ENCODE data around the gene MGAT1.

The MGAT1 gene

GRCh38 chr5:180832638-180833068 lies 30.0 kb upstream of the MGAT1 start:
- Histone ChIP-seq H3K27me3 (ENCODE audit: insufficient read depth, low read length, poor library complexity) (no peaks in the 10 kb centered on the region), H3K9me3 (ENCODE audit: insufficient read depth, low read length, severe bottlenecking) (peaks cover 11% of the 10 kb centered on the region), H4K20me1 (ENCODE audit: insufficient read depth, low read length) (no peaks in the 10 kb centered on the region), H3K4me2 (ENCODE audit: insufficient read depth, low read length) (peak overlapping the region; percentile 70), H3K4me3 (ENCODE audit: low read depth in 1 of 2, low read length in 2 of 2) (peak overlapping the region; percentile 54 to 89; a peak in 3 of 4 replicates), H3K36me3 (ENCODE audit: insufficient read depth, low read length) (peaks cover 30% of the 10 kb centered on the region), H3K27ac (ENCODE audit: low read length) (peak overlapping the region; percentile 91), H3K4me1 (ENCODE audit: insufficient read depth, low read length) (peaks cover 34% of the 10 kb centered on the region), H2AFZ (ENCODE audit: low read depth, low read length) (peak overlapping the region; percentile 90), H3K79me2 (ENCODE audit: insufficient read depth, low read length) (peaks cover 36% of the 10 kb centered on the region), H3K9ac (ENCODE audit: low read depth, low read length) (peak overlapping the region; percentile 92)
- DNase-seq (peak; percentile 29), ATAC-seq (ENCODE audit: insufficient read depth, low read depth) (no peak)
- TF ChIP-seq CTCF (IDR thresholded peaks at IDR 0.05; ENCODE audit: borderline replicate concordance, extremely low read depth, low read length, poor library complexity, severe bottlenecking) (no peak), EZH2 (IDR thresholded peaks at IDR 0.05; ENCODE audit: borderline replicate concordance, low read depth, low read length, severe bottlenecking) (no peak)

GRCh38 chr5:180831139-180832093 lies 28.8 kb upstream of the MGAT1 start:
- Histone ChIP-seq H3K9ac (ENCODE audit: low read depth, low read length) (peak overlapping the region; percentile 92), H3K27ac (ENCODE audit: low read length) (peak overlapping the region; percentile 91), H3K4me3 (ENCODE audit: low read depth in 1 of 2, low read length in 2 of 2) (peak overlapping the region; percentile 54 to 89), H3K27me3 (ENCODE audit: insufficient read depth, low read length, poor library complexity) (no peaks in the 10 kb centered on the region), H3K36me3 (ENCODE audit: insufficient read depth, low read length) (peaks cover 30% of the 10 kb centered on the region), H3K9me3 (ENCODE audit: insufficient read depth, low read length, severe bottlenecking) (peaks cover 11% of the 10 kb centered on the region), H3K79me2 (ENCODE audit: insufficient read depth, low read length) (peaks cover 36% of the 10 kb centered on the region), H3K4me2 (ENCODE audit: insufficient read depth, low read length) (peak overlapping the region; percentile 70), H2AFZ (ENCODE audit: low read depth, low read length) (peak overlapping the region; percentile 90), H4K20me1 (ENCODE audit: insufficient read depth, low read length) (no peaks in the 10 kb centered on the region), H3K4me1 (ENCODE audit: insufficient read depth, low read length) (peaks cover 34% of the 10 kb centered on the region)
- ATAC-seq (ENCODE audit: insufficient read depth, low read depth) (peak; percentile 88), DNase-seq (peak; percentile 80)
- no peak for TF ChIP-seq EZH2 (IDR thresholded peaks at IDR 0.05; ENCODE audit: borderline replicate concordance, low read depth, low read length, severe bottlenecking)
- TF ChIP-seq CTCF (IDR thresholded peaks at IDR 0.05; ENCODE audit: borderline replicate concordance, extremely low read depth, low read length, poor library complexity, severe bottlenecking) = no peak

GRCh38 chr5:180830253-180831138 lies 27.9 kb upstream of the MGAT1 start:
- Histone ChIP-seq H3K4me1 (ENCODE audit: insufficient read depth, low read length) (peaks cover 34% of the 10 kb centered on the region), H4K20me1 (ENCODE audit: insufficient read depth, low read length) (no peaks in the 10 kb centered on the region), H3K36me3 (ENCODE audit: insufficient read depth, low read length) (peaks cover 24% of the 10 kb centered on the region), H3K4me3 (ENCODE audit: low read depth in 1 of 2, low read length in 2 of 2) (peak overlapping the region; percentile 54 to 89), H3K9me3 (ENCODE audit: insufficient read depth, low read length, severe bottlenecking) (peaks cover 11% of the 10 kb centered on the region), H3K27ac (ENCODE audit: low read length) (peak overlapping the region; percentile 91), H3K27me3 (ENCODE audit: insufficient read depth, low read length, poor library complexity) (no peaks in the 10 kb centered on the region), H3K4me2 (ENCODE audit: insufficient read depth, low read length) (peak overlapping the region; percentile 70), H3K9ac (ENCODE audit: low read depth, low read length) (peak overlapping the region; percentile 92), H3K79me2 (ENCODE audit: insufficient read depth, low read length) (peaks cover 36% of the 10 kb centered on the region), H2AFZ (ENCODE audit: low read depth, low read length) (peak overlapping the region; percentile 90)
- DNase-seq (peak; percentile 59), ATAC-seq (ENCODE audit: insufficient read depth, low read depth) (peak; percentile 52)
- TF ChIP-seq EZH2 (IDR thresholded peaks at IDR 0.05; ENCODE audit: borderline replicate concordance, low read depth, low read length, severe bottlenecking) (no peak), CTCF (IDR thresholded peaks at IDR 0.05; ENCODE audit: borderline replicate concordance, extremely low read depth, low read length, poor library complexity, severe bottlenecking) (no peak)
